ENCODE data around the gene CFAP70. TPM values are rescaled to one million over a fixed set of nuclear protein-coding genes. Genes with fewer than 3 reads are reported as not detected.

Gene CFAP70
- total RNA-seq, 1 donor from 2014 or later: 1.3 TPM

- DNase-seq: no peak
Observed at GRCh38 chr10:73205081-73205480, 153.6 kb downstream of the CFAP70 start.

More at GRCh38 chr10:73205081-73205480, 153.6 kb downstream of the CFAP70 start:
- Mint-ChIP-seq H3K4me1 (ENCODE audit: low read depth, unreplicated experiment) (no peaks in the 10 kb centered on the region), H3K36me3 (ENCODE audit: unreplicated experiment) (peaks cover 13% of the 10 kb centered on the region), H3K9me3 (ENCODE audit: unreplicated experiment) (peaks cover 2% of the 10 kb centered on the region), H3K27me3 (ENCODE audit: unreplicated experiment) (no peaks in the 10 kb centered on the region), H3K27ac (ENCODE audit: unreplicated experiment) (no peak overlapping the region), H3K4me3 (ENCODE audit: unreplicated experiment) (no peak overlapping the region)
- TF ChIP-seq, protein P1, sequence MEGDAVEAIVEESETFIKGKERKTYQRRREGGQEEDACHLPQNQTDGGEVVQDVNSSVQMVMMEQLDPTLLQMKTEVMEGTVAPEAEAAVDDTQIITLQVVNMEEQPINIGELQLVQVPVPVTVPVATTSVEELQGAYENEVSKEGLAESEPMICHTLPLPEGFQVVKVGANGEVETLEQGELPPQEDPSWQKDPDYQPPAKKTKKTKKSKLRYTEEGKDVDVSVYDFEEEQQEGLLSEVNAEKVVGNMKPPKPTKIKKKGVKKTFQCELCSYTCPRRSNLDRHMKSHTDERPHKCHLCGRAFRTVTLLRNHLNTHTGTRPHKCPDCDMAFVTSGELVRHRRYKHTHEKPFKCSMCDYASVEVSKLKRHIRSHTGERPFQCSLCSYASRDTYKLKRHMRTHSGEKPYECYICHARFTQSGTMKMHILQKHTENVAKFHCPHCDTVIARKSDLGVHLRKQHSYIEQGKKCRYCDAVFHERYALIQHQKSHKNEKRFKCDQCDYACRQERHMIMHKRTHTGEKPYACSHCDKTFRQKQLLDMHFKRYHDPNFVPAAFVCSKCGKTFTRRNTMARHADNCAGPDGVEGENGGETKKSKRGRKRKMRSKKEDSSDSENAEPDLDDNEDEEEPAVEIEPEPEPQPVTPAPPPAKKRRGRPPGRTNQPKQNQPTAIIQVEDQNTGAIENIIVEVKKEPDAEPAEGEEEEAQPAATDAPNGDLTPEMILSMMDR (IDR thresholded peaks at IDR 0.05; ENCODE audit: partially characterized antibody, unreplicated experiment): no peak

Other genes with a start within 250 kb of the CFAP70 start
- 3.3 TPM for gene NUDT13, start 248.4 kb downstream of the CFAP70 start, total RNA-seq (ENCODE audit: unreplicated experiment)
- gene ECD, start 190.9 kb downstream of the CFAP70 start, total RNA-seq (ENCODE audit: unreplicated experiment): 31.3 TPM
- 31.3 TPM for gene FAM149B1, start 190.7 kb downstream of the CFAP70 start, total RNA-seq (ENCODE audit: unreplicated experiment)
- 37.5 TPM for gene DNAJC9, start 111.6 kb downstream of the CFAP70 start, total RNA-seq (ENCODE audit: unreplicated experiment)
- 89.2 TPM for gene MRPS16, start 106.2 kb downstream of the CFAP70 start, total RNA-seq (ENCODE audit: unreplicated experiment)
- gene ANXA7, start 55.2 kb upstream of the CFAP70 start, total RNA-seq (ENCODE audit: unreplicated experiment): 35.9 TPM
- 3.5 TPM for gene MSS51, start 74.7 kb upstream of the CFAP70 start, total RNA-seq (ENCODE audit: unreplicated experiment)
- 67.9 TPM for gene PPP3CB, start 137.2 kb upstream of the CFAP70 start, total RNA-seq (ENCODE audit: unreplicated experiment)
- 9.1 TPM for gene USP54, start 232.5 kb upstream of the CFAP70 start, total RNA-seq (ENCODE audit: unreplicated experiment)